T47D (cell line): ENCODE results near the gene ACE2.

ENCODE experiments used
- DNase-seq, 2 experiments: peaks; one replicate each; pipeline versions ENCODE4 v3.0.0 to v3.0.0-alpha.2; 2011 to 2012; ENCODE audit warnings: low read depth in 1 of 2, low spot score in 1 of 2
- JUND ChIP-seq: IDR thresholded peaks from 2 replicates; pipeline ENCODE4 v1.6.1; 2012; ENCODE audit warnings: low read depth
- in situ Hi-C: cut with HindIII; loops from 2 replicates; pipeline ENCODE4 v1.10.0; 2016; ENCODE audit warnings: low sequenced_read_pairs, low pct_unique_long_range_greater_than_20kb

Gene ACE2

GRCh38 chrX:15522464-15522863, 78.3 kb downstream of the ACE2 start:
- DNase-seq, result no peak
- in situ Hi-C loops, result no loop called here
- no peak for TF ChIP-seq JUND

GRCh38 chrX:15515931-15516330, 84.8 kb downstream of the ACE2 start:
- no peak for DNase-seq
- TF ChIP-seq JUND, result no peak
- in situ Hi-C loops, result no loop called here

- no peak for DNase-seq
- TF ChIP-seq JUND, result no peak
- in situ Hi-C loops, result no loop called here
Measured at GRCh38 chrX:15514279-15514678, 86.5 kb downstream of the ACE2 start.

GRCh38 chrX:15512401-15512965, 88.3 kb downstream of the ACE2 start:
- DNase-seq, result no peak
- in situ Hi-C loops, result no loop called here
- TF ChIP-seq JUND, result no peak

GRCh38 chrX:15511563-15511962, 89.2 kb downstream of the ACE2 start:
- DNase-seq, result no peak
- no peak for TF ChIP-seq JUND
- in situ Hi-C loops, result no loop called here
